Transverse colon (tissue), 4 donors: ENCODE data around the gene MED13. TPM values are rescaled to one million over a fixed set of nuclear protein-coding genes. Genes with fewer than 3 reads are reported as not detected.

Experiments
- DNase-seq: peaks from one replicate; pipeline ENCODE4 v3.0.0-alpha.2; 2019
- H3K27ac ChIP-seq, 4 donors: fragments of 200-600 bp; sonication (generic); 2 replicates each; pipeline ENCODE4 v1.5.1; 2016 to 2018; ENCODE audit warnings: inconsistent platforms in 4 of 4
- H3K27me3 ChIP-seq: fragments of 200-600 bp; sonication (generic); 2 replicates; pipeline ENCODE4 v1.5.1; 2017; ENCODE audit warnings: inconsistent platforms
- H3K36me3 ChIP-seq, 4 donors: fragments of 200-600 bp; sonication (generic); 2 replicates each; pipeline ENCODE4 v1.5.1; 2017 to 2019; ENCODE audit warnings: inconsistent platforms in 4 of 4
- H3K4me1 ChIP-seq, 4 donors: fragments of 200-600 bp; sonication (generic); 2 replicates each; pipeline ENCODE4 v1.5.1; 2017 to 2020; ENCODE audit warnings: inconsistent platforms in 4 of 4
- H3K4me3 ChIP-seq, 4 donors: fragments of 200-600 bp; sonication (generic); 1 replicate in 1 of 4; 2 replicates in 3 of 4; pipeline versions ENCODE4 v1.5.1 to v1.6.1; 2017 to 2019; ENCODE audit warnings: inconsistent platforms in 4 of 4
- H3K9me3 ChIP-seq, 2 donors: fragments of 200-600 bp; sonication (generic); 2 replicates each; pipeline ENCODE4 v1.5.1; 2017 to 2019; ENCODE audit warnings: inconsistent platforms in 2 of 2
- CTCF ChIP-seq, 5 experiments: fragments of 200-600 bp in 3 of 5; fragments of 450-650 bp in 2 of 5; sonication (generic) in 3 of 5; IDR thresholded peaks; 1 replicate in 2 of 5; 2 replicates in 3 of 5; pipeline ENCODE4 v1.5.1; 2016 to 2017; ENCODE audit warnings: antibody characterized with exemption in 5 of 5, inconsistent platforms in 3 of 5, mild to moderate bottlenecking in 2 of 5, moderate library complexity in 1 of 5
- EP300 ChIP-seq: sonication (generic); formaldehyde crosslinking; IDR thresholded peaks from one replicate; pipeline ENCODE4 v1.6.1; 2017; ENCODE audit warnings: antibody characterized with exemption, low read depth
- POLR2A ChIP-seq: fragments of 450-650 bp; IDR thresholded peaks from one replicate; pipeline ENCODE4 v1.6.1; 2016; ENCODE audit warnings: antibody characterized with exemption, mild to moderate bottlenecking, moderate library complexity
- POLR2AphosphoS5 ChIP-seq, 3 donors: sonication (generic); formaldehyde crosslinking; IDR thresholded peaks; one replicate each; pipeline ENCODE4 v1.6.1; 2016; ENCODE audit warnings: antibody characterized with exemption in 3 of 3
- WGBS, 2 donors: methylation state at CpG; one replicate each; pipeline ENCODE4 v1.1.5; 2018; ENCODE audit warnings: low coverage in 1 of 2; 5-methylcytosine and 5-hydroxymethylcytosine counted together
- in situ Hi-C, 4 donors: fragments of 200-750 bp; cut with MboI; loops; one replicate each; pipeline versions ENCODE4 v1.15.0 to v1.15.1; 2017; ENCODE audit warnings: low sequenced_read_pairs in 3 of 4, low pct_ligation_motif_present in 1 of 4, low pct_unique_long_range_greater_than_20kb in 1 of 4
- intact Hi-C: fragments of 100-400 bp; cut with DNase I; formaldehyde crosslinking; loops from one replicate; pipeline ENCODE4 v1.15.1; 2023; ENCODE audit warnings: low total_unique reads
- total RNA-seq, 4 donors: library from RNA; depleted of rRNA; stranded (reverse); fragments of >200 nt; gene quantifications; one replicate each; pipeline ENCODE4 v1.1.0, GENCODE V29; 2016

Gene MED13
- total RNA-seq, 4 donors from 2014 or later = 75.0 to 131 (median 105) TPM

DNA sequence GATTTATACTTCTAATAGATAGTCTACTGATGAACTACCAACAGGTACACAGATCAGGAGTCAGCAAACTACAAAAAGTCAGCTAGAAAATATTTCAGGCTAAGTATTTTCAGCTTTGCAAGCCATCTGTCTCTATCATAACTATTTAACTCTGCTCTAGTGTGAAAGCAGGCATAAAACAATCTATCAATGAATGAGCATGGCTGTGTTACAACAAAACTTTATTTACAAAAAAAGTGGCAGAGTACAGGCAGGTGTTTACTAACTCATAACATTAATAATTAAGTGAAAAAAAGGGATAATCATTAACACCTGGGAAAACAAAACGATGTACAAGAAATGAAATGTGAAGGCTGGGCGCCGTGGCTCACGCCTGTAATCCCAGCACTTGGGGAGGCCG, 15.8 kb downstream of the MED13 start:
- intact Hi-C loops = no loop called here
- H3K4me1 ChIP-seq = peaks cover 4 to 25% (median 9%) of the 10 kb centered on the region in 4 donors
- H3K9me3 ChIP-seq = no peaks in the 10 kb centered on the region
- in situ Hi-C loops = no loop called here
- WGBS, 2 donors = 94 to 100% methylated on average over 5 of the region's 5 CpGs
- no peak for DNase-seq
- no peak overlapping the region for H3K4me3 ChIP-seq
- H3K27me3 ChIP-seq = no peaks in the 10 kb centered on the region
- TF ChIP-seq POLR2A = no peak
- TF ChIP-seq EP300 = no peak
- no peak for TF ChIP-seq POLR2AphosphoS5 (IDR thresholded peaks at IDR 0.05)
- no peak for TF ChIP-seq CTCF (IDR thresholded peaks at IDR 0.05)
- peaks cover 0 to 48% (median 11%) of the 10 kb centered on the region in 4 donors for H3K36me3 ChIP-seq
- H3K27ac ChIP-seq = no peak overlapping the region

- in situ Hi-C loops = no loop called here
- WGBS, 2 donors = 92 to 95% methylated on average over 2 of the region's 2 CpGs
- H3K36me3 ChIP-seq = peaks cover 0 to 48% (median 10%) of the 10 kb centered on the region in 4 donors
These were observed 16.8 kb downstream of the MED13 start for GRCh38 chr17:62048262-62048661.

GRCh38 chr17:62045517-62045916, 19.6 kb downstream of the MED13 start:
- intact Hi-C loops = no loop called here
- in situ Hi-C loops = no loop called here
- Histone ChIP-seq H3K4me3 (no peak overlapping the region), H3K9me3 (no peaks in the 10 kb centered on the region), H3K36me3 (peaks cover 0 to 45% (median 8%) of the 10 kb centered on the region in 4 donors), H3K27ac (no peak overlapping the region), H3K27me3 (no peaks in the 10 kb centered on the region), H3K4me1 (peaks cover 0 to 3% (median 2%) of the 10 kb centered on the region in 4 donors)
- TF ChIP-seq CTCF (IDR thresholded peaks at IDR 0.05) (no peak), POLR2A (no peak), POLR2AphosphoS5 (IDR thresholded peaks at IDR 0.05) (no peak), EP300 (no peak)
- DNase-seq = no peak
- 98 to 100% methylated on average over 1 of the region's 1 CpG for WGBS, 2 donors

More at GRCh38 chr17:62048262-62048661, 16.8 kb downstream of the MED13 start:
- H3K4me3 ChIP-seq = no peak overlapping the region
- H3K4me1 ChIP-seq = peaks cover 0 to 17% (median 3%) of the 10 kb centered on the region in 4 donors
- H3K27me3 ChIP-seq = no peaks in the 10 kb centered on the region
- intact Hi-C loops = no loop called here
- DNase-seq = no peak
- H3K9me3 ChIP-seq = no peaks in the 10 kb centered on the region
- no peak overlapping the region for H3K27ac ChIP-seq
- TF ChIP-seq POLR2A (no peak), POLR2AphosphoS5 (IDR thresholded peaks at IDR 0.05) (no peak)

- Histone ChIP-seq H3K9me3 (no peaks in the 10 kb centered on the region), H3K4me1 (peaks cover 0 to 3% (median 1%) of the 10 kb centered on the region in 4 donors), H3K36me3 (peaks cover 0 to 41% (median 8%) of the 10 kb centered on the region in 4 donors), H3K4me3 (no peak overlapping the region), H3K27me3 (no peaks in the 10 kb centered on the region), H3K27ac (no peak overlapping the region)
- intact Hi-C loops = no loop called here
- no peak for DNase-seq
- 91 to 96% methylated on average over 2 to 4 of the region's 4 CpGs for WGBS, 2 donors
- TF ChIP-seq POLR2A (no peak), EP300 (no peak), POLR2AphosphoS5 (IDR thresholded peaks at IDR 0.05) (no peak), CTCF (IDR thresholded peaks at IDR 0.05) (no peak)
- in situ Hi-C loops = no loop called here
These were observed 20.0 kb downstream of the MED13 start for GRCh38 chr17:62045109-62045508.

- H3K36me3 ChIP-seq = peaks cover 0 to 44% (median 4%) of the 10 kb centered on the region in 4 donors
- TF ChIP-seq POLR2A (no peak), EP300 (no peak), POLR2AphosphoS5 (IDR thresholded peaks at IDR 0.05) (no peak), CTCF (IDR thresholded peaks at IDR 0.05) (no peak)
- intact Hi-C loops (no loop called here), in situ Hi-C loops (no loop called here)
- H3K27me3 ChIP-seq = no peaks in the 10 kb centered on the region
- H3K4me3 ChIP-seq = no peak overlapping the region
- no peak overlapping the region for H3K27ac ChIP-seq
- no peaks in the 10 kb centered on the region for H3K9me3 ChIP-seq
- peaks cover 0 to 3% (median 2%) of the 10 kb centered on the region in 4 donors for H3K4me1 ChIP-seq
- DNase-seq = no peak
These were observed 21.5 kb downstream of the MED13 start for GRCh38 chr17:62043602-62044001.
